IgD-negative memory B cell (primary cell): Measurements from ENCODE around the gene FRY. TPM values are rescaled to one million over a fixed set of nuclear protein-coding genes. Genes with fewer than 3 reads are reported as not detected.

Experiments used
- H3K27ac Mint-ChIP-seq, 3 donors: one replicate each; pipeline ENCODE4 v1.8.0; 2020 to 2022; ENCODE audit warnings: mild to moderate bottlenecking in 3 of 3, mixed read lengths in 3 of 3, moderate library complexity in 1 of 3
- H3K27me3 Mint-ChIP-seq: one replicate; pipeline ENCODE4 v1.8.0; 2021; ENCODE audit warnings: mixed read lengths
- H3K36me3 Mint-ChIP-seq: one replicate; pipeline ENCODE4 v1.8.0; 2020; ENCODE audit warnings: mild to moderate bottlenecking, mixed read lengths
- H3K4me1 Mint-ChIP-seq, 3 donors: one replicate each; pipeline ENCODE4 v1.8.0; 2020 to 2022; ENCODE audit warnings: mixed read lengths in 3 of 3, mild to moderate bottlenecking in 1 of 3
- H3K4me3 Mint-ChIP-seq, 4 donors: one replicate each; pipeline ENCODE4 v1.8.0; 2020 to 2022; ENCODE audit warnings: mild to moderate bottlenecking in 4 of 4, mixed read lengths in 4 of 4, moderate library complexity in 3 of 4
- H3K9me3 Mint-ChIP-seq, 3 donors: one replicate each; pipeline ENCODE4 v1.8.0; 2020 to 2021; ENCODE audit warnings: mixed read lengths in 3 of 3, mild to moderate bottlenecking in 1 of 3
- polyA plus RNA-seq: library from polyadenylated mRNA; unstranded; fragments of 300-500 nt; fragmentation: Illumina TruSeq; gene quantifications from one replicate; pipeline ENCODE4 v1.2.3, GENCODE V29; 2021

FRY gene
- polyA plus RNA-seq, 1 donor from 2014 or later = 1.2 TPM

GRCh38 chr13:32068255-32068654 lies 36.7 kb downstream of the FRY start:
- H3K27me3 Mint-ChIP-seq = no peaks in the 10 kb centered on the region
- no peaks in the 10 kb centered on the region for H3K9me3 Mint-ChIP-seq
- no peaks in the 10 kb centered on the region for H3K4me1 Mint-ChIP-seq
- H3K27ac Mint-ChIP-seq = no peak overlapping the region
- H3K4me3 Mint-ChIP-seq = no peak overlapping the region
- H3K36me3 Mint-ChIP-seq = peaks cover 4% of the 10 kb centered on the region

DNA sequence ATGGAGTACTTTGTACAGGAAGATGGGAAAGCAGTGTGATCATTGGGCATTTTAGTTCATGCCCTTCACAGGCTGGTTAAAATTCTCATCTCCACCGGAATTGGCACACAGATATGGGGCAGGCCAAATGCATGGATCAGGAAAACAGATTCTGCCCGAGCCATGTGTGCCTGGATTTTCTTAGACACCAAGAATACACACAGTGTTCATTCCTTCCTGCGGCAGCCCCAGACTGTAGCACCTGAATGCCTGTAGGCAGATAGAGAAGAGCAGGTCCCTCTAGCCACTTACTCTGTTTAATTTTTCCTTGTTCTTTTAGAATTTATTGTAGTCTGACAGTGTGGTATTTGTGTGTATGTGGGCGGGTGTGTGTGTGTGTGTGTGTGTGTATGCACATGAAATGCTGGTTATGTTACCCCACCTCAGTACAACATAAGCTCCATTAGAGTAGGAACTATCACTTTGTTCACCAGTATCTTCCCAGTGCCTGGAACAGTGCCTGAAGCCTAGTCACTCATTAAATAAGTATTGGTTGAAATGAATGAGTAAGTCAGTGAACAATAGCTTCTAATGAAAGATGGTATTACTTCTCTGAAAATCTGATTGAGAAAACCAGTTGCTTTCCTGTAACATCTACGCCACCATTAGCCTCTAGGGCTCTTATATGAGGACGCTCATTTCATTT lies 41.7 kb downstream of the FRY start:
- no peak overlapping the region for H3K27ac Mint-ChIP-seq
- peaks cover 5% of the 10 kb centered on the region for H3K36me3 Mint-ChIP-seq
- H3K9me3 Mint-ChIP-seq = no peaks in the 10 kb centered on the region
- H3K27me3 Mint-ChIP-seq = no peaks in the 10 kb centered on the region
- no peaks in the 10 kb centered on the region for H3K4me1 Mint-ChIP-seq
- no peak overlapping the region for H3K4me3 Mint-ChIP-seq

DNA sequence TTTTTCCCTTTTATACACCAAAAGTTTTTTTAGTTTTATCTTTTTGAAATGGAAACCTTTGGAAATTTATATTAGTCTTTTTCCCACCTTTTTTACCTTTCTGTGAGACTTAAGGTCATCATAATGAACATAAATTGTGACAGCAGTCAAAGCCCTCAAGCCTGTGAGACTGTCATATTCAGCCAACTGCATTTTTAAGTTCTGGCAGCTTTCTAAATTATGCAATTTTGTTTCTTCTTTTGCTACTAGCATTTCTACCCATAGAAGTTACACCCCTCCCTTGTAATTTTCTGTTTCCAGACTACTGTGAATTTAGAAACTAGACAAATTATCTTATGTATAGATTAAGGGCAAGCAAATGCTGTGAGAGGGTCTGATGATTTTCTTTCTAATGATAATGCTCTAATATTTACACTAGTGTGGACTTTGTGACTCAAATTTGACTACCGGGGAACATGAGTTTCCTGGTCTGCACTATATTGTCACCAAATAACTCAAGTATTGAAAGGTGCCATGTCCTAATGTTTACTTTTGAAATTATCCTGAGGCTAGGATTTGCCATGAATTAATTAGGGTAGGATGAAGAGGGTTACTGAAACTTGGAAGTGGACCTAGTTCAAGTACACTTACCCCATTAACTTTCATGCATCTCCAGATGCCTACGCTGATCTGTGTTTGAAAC lies 43.7 kb downstream of the FRY start:
- no peaks in the 10 kb centered on the region for H3K4me1 Mint-ChIP-seq
- no peak overlapping the region for H3K27ac Mint-ChIP-seq
- H3K9me3 Mint-ChIP-seq = no peaks in the 10 kb centered on the region
- H3K4me3 Mint-ChIP-seq = no peak overlapping the region
- H3K36me3 Mint-ChIP-seq = peaks cover 2% of the 10 kb centered on the region
- H3K27me3 Mint-ChIP-seq = no peaks in the 10 kb centered on the region

DNA sequence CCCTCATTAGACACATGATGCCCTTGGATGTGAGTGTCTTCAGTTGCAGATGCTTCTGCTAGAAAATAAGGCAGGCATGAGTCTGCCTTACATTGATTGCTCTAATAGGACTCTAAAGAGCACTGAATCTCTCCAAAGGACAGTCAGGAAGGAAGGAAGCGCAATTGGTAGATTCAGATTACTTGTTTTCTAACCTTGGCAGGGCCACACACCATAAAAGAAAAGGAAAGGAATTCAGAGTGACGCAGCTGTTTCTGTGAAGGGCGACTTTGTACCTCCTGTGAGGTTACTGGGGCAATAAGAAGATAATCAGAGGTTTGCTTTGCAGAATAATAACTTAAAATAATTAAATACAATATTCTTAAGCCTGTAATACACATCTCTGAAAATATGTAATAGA lies 48.0 kb downstream of the FRY start:
- H3K27ac Mint-ChIP-seq = no peak overlapping the region

GRCh38 chr13:32080328-32080744 lies 48.8 kb downstream of the FRY start:
- no peaks in the 10 kb centered on the region for H3K9me3 Mint-ChIP-seq
- H3K27me3 Mint-ChIP-seq = no peaks in the 10 kb centered on the region
- no peak overlapping the region for H3K27ac Mint-ChIP-seq
- H3K36me3 Mint-ChIP-seq = peaks cover 6% of the 10 kb centered on the region
- H3K4me1 Mint-ChIP-seq = no peaks in the 10 kb centered on the region
- no peak overlapping the region for H3K4me3 Mint-ChIP-seq

More for the DNA sequence above, 48.0 kb downstream of the FRY start:
- Mint-ChIP-seq H3K36me3 (peaks cover 6% of the 10 kb centered on the region), H3K4me3 (no peak overlapping the region), H3K9me3 (no peaks in the 10 kb centered on the region), H3K27me3 (no peaks in the 10 kb centered on the region), H3K4me1 (no peaks in the 10 kb centered on the region)

DNA sequence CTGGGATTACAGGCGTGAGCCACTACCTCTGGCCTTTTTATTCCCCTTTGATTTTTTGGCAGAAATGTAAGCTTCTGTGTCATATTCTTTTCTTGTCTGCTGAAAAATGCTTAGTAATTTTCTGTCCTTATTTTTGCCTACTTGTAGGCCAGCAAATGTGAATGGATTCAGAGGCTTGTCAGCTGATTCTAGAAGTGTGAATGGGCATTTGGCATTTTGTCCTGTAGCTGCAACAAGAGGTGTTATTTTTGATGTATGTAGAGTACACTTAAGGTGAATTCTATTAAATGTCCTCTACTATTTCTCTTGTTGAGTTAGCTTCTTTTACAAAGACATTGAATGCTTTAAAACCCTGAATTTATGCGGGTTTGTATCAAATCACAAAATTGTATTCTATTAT lies 50.0 kb downstream of the FRY start:
- H3K4me1 Mint-ChIP-seq = no peaks in the 10 kb centered on the region
- H3K9me3 Mint-ChIP-seq = no peaks in the 10 kb centered on the region
- peaks cover 6% of the 10 kb centered on the region for H3K36me3 Mint-ChIP-seq
- H3K4me3 Mint-ChIP-seq = no peak overlapping the region
- no peaks in the 10 kb centered on the region for H3K27me3 Mint-ChIP-seq
- H3K27ac Mint-ChIP-seq = no peak overlapping the region

DNA sequence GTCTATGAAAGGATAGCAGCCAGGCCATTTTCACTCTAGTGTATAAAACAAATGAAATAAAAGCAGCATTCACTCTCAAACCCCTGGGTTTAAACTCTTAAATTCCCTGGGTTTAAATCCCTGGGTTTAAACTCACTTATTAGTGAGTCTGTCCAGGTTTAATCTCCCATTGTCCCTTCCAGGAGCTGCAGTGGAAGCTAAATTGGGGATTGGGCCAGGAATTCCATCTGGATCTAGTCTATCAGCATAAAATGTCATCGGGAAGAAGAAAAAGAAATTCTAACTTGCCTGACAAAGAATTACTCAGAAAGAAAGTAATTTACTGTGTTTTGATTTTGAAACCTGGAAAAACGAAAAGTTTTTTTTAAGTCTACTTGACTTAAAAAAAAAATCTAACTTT lies 54.8 kb downstream of the FRY start:
- Mint-ChIP-seq H3K36me3 (peaks cover 6% of the 10 kb centered on the region), H3K9me3 (no peaks in the 10 kb centered on the region), H3K4me1 (peaks cover 0 to 3% (median 0%) of the 10 kb centered on the region in 3 donors), H3K27me3 (peaks cover 1% of the 10 kb centered on the region), H3K4me3 (no peak overlapping the region), H3K27ac (no peak overlapping the region)

GRCh38 chr13:32086791-32087441 lies 55.3 kb downstream of the FRY start:
- Mint-ChIP-seq H3K27ac (no peak overlapping the region), H3K4me3 (no peak overlapping the region), H3K4me1 (peaks cover 0 to 3% (median 0%) of the 10 kb centered on the region in 3 donors), H3K36me3 (peaks cover 6% of the 10 kb centered on the region), H3K9me3 (no peaks in the 10 kb centered on the region), H3K27me3 (peaks cover 1% of the 10 kb centered on the region)

GRCh38 chr13:32087955-32088747 lies 56.6 kb downstream of the FRY start:
- no peak overlapping the region for H3K4me3 Mint-ChIP-seq
- peaks cover 4% of the 10 kb centered on the region for H3K36me3 Mint-ChIP-seq
- H3K27me3 Mint-ChIP-seq = peaks cover 1% of the 10 kb centered on the region
- H3K9me3 Mint-ChIP-seq = no peaks in the 10 kb centered on the region
- no peak overlapping the region for H3K27ac Mint-ChIP-seq
- peaks cover 0 to 3% (median 0%) of the 10 kb centered on the region in 3 donors for H3K4me1 Mint-ChIP-seq

- Mint-ChIP-seq H3K4me3 (no peak overlapping the region), H3K36me3 (peaks cover 2% of the 10 kb centered on the region), H3K27ac (no peak overlapping the region), H3K27me3 (peaks cover 3% of the 10 kb centered on the region), H3K4me1 (peaks cover 0 to 3% (median 0%) of the 10 kb centered on the region in 3 donors), H3K9me3 (no peaks in the 10 kb centered on the region)
These were observed 60.9 kb downstream of the FRY start for GRCh38 chr13:32092496-32092895.

- Mint-ChIP-seq H3K27ac (no peak overlapping the region), H3K4me3 (no peak overlapping the region), H3K4me1 (peaks cover 0 to 3% (median 0%) of the 10 kb centered on the region in 3 donors), H3K9me3 (no peaks in the 10 kb centered on the region), H3K27me3 (peaks cover 3% of the 10 kb centered on the region), H3K36me3 (peaks cover 2% of the 10 kb centered on the region)
These were observed 61.4 kb downstream of the FRY start for GRCh38 chr13:32093006-32093405.

DNA sequence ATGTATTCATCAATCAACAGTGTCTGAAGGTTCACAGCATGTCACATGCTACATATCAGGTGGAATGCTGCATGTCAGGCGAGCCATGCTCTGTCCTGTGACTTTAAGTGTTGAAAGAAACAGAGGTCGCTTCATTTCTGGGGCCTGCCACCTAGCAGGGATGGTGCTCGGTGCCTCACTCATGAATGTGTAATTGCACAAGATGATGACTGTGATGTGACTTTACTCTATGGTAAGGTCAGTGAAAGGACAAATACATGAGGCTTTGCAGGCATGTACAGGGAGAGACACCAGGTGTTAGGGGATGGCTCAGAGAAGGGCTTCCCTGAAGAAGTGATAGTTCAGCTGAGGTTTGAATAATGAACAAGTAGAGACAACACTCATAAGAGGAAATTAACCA lies 66.7 kb downstream of the FRY start:
- Mint-ChIP-seq H3K27ac (no peak overlapping the region), H3K36me3 (peaks cover 6% of the 10 kb centered on the region), H3K9me3 (no peaks in the 10 kb centered on the region), H3K4me3 (no peak overlapping the region), H3K4me1 (no peaks in the 10 kb centered on the region), H3K27me3 (peaks cover 1% of the 10 kb centered on the region)

GRCh38 chr13:32105653-32106313 lies 74.2 kb downstream of the FRY start:
- H3K9me3 Mint-ChIP-seq = no peaks in the 10 kb centered on the region
- no peaks in the 10 kb centered on the region for H3K4me1 Mint-ChIP-seq
- H3K4me3 Mint-ChIP-seq = no peak overlapping the region
- H3K36me3 Mint-ChIP-seq = peaks cover 4% of the 10 kb centered on the region
- H3K27ac Mint-ChIP-seq = no peak overlapping the region
- no peaks in the 10 kb centered on the region for H3K27me3 Mint-ChIP-seq

- Mint-ChIP-seq H3K36me3 (peaks cover 4% of the 10 kb centered on the region), H3K27ac (no peak overlapping the region), H3K9me3 (no peaks in the 10 kb centered on the region), H3K4me1 (no peaks in the 10 kb centered on the region), H3K27me3 (no peaks in the 10 kb centered on the region), H3K4me3 (no peak overlapping the region)
These were observed 75.9 kb downstream of the FRY start for GRCh38 chr13:32107474-32107873.

GRCh38 chr13:32107973-32108372 lies 76.4 kb downstream of the FRY start:
- Mint-ChIP-seq H3K27me3 (no peaks in the 10 kb centered on the region), H3K9me3 (no peaks in the 10 kb centered on the region), H3K4me3 (no peak overlapping the region), H3K27ac (no peak overlapping the region), H3K36me3 (peaks cover 3% of the 10 kb centered on the region), H3K4me1 (no peaks in the 10 kb centered on the region)
